GM13977 (cell line): ENCODE measurements around the gene ZNF135.

Source experiments
- DNase-seq: peaks from one replicate; pipeline ENCODE4 v3.0.0; 2012; ENCODE audit warnings: low spot score
- CTCF ChIP-seq: IDR thresholded peaks from 2 replicates; pipeline ENCODE4 v1.5.1; 2012; ENCODE audit warnings: mild to moderate bottlenecking, control low read depth; ENCODE audit not compliant: insufficient read depth; ENCODE audit errors: extremely low read depth, missing control alignments
- in situ Hi-C: fragments of 300-500 bp; cut with MboI; formaldehyde crosslinking; loops from one replicate; pipeline ENCODE4 v1.12.0; 2022; ENCODE audit warnings: low sequenced_read_pairs, low pct_unique_long_range_greater_than_20kb, mixed read lengths, inconsistent platforms; ENCODE audit not compliant: unreplicated experiment

ZNF135 gene

DNA sequence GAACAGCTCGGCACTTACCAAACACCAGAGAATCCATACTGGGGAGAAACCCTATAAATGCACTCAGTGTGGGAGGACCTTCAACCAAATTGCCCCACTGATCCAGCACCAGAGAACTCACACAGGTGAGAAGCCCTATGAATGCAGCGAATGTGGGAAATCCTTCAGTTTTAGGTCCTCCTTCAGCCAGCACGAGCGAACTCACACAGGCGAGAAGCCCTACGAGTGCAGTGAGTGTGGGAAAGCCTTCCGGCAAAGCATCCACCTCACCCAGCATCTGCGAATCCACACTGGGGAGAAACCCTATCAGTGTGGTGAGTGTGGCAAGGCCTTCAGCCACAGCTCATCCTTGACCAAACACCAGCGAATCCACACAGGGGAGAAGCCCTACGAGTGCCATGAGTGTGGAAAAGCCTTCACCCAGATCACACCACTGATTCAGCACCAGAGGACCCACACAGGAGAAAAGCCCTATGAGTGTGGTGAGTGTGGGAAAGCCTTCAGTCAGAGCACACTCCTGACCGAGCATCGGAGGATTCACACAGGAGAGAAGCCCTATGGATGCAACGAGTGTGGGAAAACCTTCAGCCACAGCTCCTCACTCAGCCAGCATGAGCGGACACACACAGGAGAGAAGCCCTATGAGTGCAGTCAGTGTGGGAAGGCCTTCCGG is 8.3 kb downstream of the ZNF135 start:
- in situ Hi-C loops = no loop called here
- TF ChIP-seq CTCF = no peak
- DNase-seq = no peak

GRCh38 chr19:58079792-58080191 is 20.7 kb downstream of the ZNF135 start:
- in situ Hi-C loops = no loop called here
- DNase-seq = no peak
- TF ChIP-seq CTCF = no peak

DNA sequence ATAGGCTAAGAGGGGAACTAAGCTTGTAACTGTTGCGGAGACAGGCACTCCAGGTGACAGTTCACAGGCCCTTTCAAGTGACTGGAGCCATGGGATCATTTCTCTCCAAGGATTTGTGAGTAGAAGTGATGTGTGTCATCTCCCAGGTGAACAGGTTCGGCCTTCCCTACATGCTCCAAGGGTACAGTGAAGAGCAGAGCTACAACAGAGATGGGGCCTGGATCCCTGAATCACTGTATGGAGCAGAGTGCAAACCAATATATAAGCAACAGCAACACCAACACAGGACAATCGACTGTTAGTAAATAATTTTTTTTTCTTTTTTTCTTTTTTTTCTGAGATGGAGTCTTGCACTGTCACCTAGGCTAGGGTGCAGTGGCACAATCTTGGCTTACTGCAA is 23.9 kb downstream of the ZNF135 start:
- no peak for DNase-seq
- in situ Hi-C loops = no loop called here
- no peak for TF ChIP-seq CTCF

DNA sequence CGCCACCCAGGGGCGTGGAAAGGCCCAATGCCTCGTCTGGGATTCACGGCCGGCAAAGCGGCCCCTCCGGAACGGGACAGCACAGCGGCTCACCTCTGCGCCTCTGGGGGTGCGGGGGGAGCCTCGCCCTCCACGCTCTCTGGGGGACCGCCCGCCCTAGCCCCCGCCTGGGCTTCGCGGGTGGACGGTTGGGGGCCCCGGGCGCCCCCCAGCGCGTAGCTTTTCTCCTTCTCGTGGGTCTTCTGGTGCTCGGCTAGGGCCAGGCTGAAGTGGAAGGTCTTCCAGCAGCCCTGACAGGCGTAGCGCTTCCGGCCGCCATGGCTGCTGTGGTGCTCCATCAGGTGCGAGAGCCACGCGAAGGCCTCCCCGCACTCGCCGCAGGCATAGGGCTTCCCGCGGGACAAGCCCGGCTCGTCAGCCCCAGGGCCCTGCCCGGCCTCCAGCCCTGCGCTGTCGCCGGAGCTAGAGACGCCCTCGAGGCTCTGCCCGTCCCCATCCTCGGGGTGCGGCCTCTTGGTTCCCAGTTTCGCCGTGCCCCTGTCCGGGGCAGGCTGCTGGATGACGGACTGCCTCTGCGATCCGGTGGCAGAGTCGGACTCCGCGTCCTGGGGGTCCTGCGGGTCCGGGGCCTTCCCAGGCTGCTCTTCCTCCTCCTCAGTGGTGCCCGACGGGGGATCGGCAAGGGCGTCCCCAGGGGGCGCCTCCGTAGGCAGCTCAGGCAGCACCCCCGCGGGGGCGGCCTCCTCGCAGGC is 25.7 kb downstream of the ZNF135 start:
- no peak for TF ChIP-seq CTCF
- in situ Hi-C loops = no loop called here
- DNase-seq = no peak

DNA sequence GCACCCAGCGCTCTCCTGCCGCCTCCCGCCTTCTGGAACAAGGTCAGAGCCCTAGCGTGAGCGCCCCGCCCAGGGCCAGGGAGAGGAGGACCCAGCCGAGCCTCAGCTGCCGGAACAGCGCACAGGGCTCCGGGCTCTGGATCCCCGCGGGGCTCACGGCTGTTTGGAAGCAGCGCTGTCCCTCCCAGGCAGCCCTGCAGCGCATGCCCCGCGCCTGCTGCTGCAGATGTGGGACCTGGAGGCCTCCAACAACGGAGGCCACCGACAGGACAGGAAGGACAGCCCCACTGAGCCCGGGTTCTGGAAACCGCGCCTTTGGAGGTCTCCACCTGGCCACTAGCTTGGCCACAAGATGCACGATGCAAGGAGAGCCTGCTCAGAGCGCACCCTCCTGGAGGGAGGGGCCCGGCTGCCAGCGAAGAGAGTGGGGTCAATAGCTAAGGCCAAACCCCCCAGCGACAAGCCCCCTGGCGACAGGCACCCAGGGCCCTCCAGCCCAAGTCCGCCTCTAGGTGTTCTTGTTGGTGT is 26.3 kb downstream of the ZNF135 start:
- no peak for TF ChIP-seq CTCF
- DNase-seq = no peak
- in situ Hi-C loops = no loop called here

DNA sequence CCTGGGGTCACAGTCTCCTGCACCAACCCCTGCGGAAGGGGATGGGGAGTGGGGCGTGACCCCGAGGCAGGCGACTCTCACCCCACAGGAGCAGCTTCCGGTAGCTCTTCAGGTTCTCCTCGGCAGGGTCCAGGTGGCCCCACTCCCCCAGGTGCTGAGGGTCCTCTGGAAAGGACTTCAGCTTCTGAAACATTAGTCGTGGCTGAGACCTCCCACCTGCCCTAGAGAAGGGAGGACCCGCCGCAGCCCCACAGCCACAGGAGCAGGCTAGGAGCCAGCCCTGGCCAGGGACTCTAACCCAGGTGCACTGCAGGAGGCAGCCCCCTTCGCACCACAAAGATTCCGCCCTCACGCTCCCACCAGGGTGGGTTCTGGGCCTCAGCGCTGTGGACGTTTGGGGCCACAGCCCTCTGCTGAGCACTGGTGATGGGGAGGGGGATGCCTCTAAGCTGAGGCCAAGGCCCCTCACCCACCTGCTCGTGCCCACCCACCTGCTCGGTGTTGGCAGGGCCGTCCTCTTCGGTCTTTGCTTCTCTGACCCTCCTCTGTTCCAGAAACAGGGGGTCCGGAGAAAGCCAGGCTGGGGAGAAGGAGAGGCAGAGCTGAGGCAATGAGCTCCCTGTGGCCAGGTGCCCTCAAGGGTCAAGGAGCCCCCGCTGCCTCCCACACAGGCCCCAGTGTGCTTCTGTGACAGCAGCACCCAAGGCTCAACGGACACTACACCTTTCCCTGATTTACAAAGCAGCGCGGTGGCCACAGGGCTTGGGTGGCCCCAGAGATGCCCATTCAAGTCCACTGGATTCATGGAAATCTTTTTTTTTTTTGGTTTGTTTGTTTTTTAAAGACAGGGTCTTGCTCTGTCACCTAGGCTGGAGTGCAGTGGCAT is 28.0 kb downstream of the ZNF135 start:
- no peak for DNase-seq
- in situ Hi-C loops = no loop called here
- TF ChIP-seq CTCF = no peak
